IPS-NIHi7 (cell line): ENCODE measurements around the gene OR2T1.
"Not testable (repeated sequence)": the region's sequence is repeated elsewhere in the genome, so short reads cannot be mapped to it uniquely, and the experiment has no call there.

Experiments used
- DNase-seq: peaks from one replicate; pipeline ENCODE4 v3.0.0; 2012; ENCODE audit warnings: mixed read lengths; ENCODE audit errors: extremely low spot score

OR2T1 gene, protein sequence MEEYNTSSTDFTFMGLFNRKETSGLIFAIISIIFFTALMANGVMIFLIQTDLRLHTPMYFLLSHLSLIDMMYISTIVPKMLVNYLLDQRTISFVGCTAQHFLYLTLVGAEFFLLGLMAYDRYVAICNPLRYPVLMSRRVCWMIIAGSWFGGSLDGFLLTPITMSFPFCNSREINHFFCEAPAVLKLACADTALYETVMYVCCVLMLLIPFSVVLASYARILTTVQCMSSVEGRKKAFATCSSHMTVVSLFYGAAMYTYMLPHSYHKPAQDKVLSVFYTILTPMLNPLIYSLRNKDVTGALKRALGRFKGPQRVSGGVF

DNA sequence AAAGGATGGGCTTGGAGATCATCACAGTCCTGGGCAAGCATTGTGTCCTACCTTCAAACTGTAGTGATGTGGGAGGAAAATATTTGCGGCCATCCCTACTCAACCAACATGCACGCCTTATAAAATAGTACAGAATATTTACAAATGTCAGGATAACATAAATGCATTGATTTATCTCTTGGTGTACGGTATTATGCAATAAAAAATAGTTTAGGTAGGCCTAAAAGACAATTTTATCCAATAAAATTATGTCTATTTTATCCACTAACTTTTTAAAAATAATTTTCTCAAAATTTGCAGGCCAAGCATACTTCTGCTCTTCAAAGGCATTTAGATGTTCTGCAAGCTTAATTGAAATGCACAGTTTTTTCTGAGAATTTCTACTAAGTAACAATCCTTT, at the start of gene OR2T1:
OR2T1 (plus strand) TSS at position 301 of the 400 bp plus-strand sequence. CDS start 3,100 bp downstream, outside the sequence.
- no peak for DNase-seq

DNA sequence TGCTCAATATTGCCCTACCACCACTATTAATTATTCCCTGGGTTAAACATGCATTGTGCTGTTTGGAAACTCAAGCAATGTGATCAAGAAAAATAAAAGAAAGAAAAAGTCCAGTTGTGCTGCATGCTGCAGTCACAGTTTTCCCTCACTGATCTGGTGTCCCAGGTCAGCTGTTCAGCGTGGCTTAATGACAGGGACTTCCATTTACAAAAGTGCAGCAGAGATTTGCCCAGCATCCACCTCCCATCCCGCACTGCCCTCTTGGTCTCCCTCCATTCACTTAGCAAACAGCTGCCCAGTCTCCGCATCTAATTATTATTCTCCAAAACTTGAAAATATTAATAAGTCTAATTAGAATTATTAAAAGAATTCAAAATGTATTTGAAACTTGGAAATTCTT, 43.4 kb upstream of the OR2T1 start:
- no peak for DNase-seq

DNA sequence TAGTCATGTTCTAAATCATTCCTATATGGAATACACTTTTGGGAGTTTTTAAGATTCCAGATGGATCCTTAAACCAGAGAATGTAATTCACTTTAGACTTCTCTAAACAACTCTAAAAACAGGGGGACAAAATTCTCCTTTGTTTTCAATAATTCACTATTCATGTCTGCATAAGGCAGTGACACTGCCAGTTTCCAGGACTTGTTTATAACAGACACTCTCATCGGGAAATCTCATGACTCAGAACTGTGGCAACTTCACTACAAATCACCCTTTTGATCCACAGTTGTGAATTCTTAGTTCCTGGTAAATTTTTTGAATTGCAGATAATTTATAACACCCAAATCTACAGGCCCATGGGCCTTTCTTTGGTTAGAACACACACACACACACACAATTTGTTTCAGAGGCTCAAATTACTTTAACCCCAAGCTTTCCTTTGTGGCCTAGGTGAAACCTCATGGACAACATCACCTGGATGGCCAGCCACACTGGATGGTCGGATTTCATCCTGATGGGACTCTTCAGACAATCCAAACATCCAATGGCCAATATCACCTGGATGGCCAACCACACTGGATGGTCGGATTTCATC, 41.6 kb upstream of the OR2T1 start, which contains the start of gene OR2T4:
OR2T4 (plus strand) TSS at position 545 of the 595 bp plus-strand sequence; CDS start at position 545, 0 bp downstream.
- no peak for DNase-seq

DNA sequence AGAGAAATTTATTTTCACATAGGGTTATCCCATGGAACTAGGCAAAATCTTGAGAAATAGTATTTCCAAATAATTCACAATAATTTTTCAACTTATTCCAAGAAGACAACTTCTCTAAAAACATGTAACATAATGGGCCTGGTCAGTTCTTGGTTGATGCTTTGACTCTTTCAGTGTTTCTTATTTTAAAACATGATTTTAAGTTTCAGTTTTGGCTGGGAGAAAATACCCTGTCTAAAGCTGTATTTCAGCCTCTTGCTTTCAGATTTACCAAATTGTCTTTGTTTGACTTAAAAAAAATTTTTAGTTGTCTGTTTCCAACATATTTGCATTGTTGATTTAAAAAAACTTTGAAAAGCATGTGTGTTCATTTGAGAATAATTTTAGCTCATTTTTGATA, 36.2 kb upstream of the OR2T1 start:
- DNase-seq, result no peak

DNA sequence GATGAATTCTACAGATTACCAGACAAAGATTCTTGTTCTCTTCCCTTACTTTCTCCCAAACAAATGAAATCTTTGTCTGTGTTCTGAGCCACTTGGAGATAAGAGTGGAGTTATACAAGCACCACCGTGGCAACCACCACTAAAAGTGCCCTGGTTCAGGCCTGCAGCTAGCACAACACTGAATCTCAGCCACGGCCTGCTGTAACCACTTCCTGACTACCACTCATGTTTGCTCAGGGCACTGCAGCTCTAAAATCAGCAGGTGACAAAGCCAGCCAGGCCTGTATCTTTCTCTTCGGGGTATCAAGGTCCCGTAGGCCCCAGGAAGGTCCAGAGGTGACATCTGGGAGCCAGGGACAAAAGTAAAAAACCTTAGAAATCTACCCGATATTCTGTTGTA, 30.5 kb upstream of the OR2T1 start:
- DNase-seq, result no peak

DNA sequence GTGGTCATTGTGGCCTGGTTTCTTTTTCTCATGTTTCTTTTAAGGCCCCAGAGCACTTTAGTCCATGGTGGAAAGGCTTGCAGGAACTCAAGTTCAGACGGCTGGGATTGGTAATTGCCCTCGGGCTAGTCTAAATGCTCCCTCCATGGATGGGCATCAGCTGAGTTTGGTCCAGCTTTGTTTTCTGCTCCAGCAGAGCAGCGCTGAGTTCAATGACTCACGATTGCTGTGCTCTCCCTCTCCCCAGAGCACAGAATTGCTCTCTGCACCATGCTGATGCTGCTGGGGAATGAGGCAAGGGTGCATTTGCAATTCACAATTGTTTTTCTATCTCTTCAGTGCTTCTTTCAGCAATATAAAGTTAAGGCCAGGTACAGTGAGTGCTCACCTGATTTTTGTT, 29.1 kb upstream of the OR2T1 start:
- no peak for DNase-seq

DNA sequence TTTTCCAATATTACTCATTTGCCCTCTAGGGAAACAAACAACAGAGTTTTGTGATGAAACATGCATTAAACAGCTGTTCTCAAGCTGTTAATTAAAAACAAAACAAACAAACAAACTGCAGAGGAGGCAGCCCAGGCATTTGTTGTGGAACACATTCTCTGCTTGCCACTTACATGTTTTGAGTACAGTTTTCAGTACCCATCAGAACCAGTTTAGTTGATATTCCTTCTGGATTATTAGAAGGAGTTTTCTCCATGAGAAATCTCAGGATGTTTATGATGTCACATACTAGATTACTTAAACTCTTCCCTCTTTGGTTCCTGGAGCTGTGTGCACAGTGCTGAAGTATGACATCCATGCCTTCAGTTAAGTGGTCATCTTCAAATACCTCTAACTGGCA, 27.4 kb upstream of the OR2T1 start, which contains the start of gene OR2T6:
OR2T6 (plus strand) TSS at position 301 of the 400 bp plus-strand sequence. CDS start 11,863 bp downstream, outside the sequence.
- DNase-seq, result no peak

DNA sequence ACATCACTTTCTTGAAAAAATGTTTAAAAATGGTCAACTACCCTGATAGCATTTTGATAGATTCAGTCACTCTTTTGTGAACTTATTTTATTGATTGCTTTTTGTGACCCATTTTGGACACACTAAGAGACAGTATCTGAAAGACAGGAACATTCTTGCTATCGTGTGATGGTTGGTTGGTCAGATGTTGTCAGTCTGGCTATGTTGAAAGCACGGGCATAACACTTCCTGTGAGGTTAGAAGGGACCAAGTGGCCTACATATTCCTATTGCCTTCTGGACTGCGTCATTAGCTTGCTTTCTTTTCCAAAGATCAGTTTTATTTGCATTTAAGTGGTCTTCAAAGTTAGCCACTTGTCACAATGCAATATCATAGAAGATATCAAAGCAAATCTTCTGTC, 25.9 kb upstream of the OR2T1 start:
- no peak for DNase-seq

DNA sequence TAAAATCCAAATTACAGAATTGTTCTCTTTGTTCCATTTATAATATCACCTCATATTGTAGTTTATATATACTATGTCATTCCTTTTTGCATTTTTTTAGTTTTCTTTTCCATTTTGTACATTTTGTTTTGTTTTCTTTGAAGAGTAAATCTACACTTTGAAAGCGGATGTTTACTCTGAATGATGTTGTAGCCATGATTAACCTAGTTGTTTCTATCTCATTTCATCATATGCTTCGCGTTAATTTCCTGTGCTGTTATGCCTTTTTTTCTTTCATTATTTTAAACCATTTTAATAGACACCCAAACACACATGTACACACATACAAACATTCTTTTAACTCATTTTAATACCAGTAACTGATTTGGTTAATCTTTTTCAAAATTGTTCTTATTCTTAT, 22.0 kb upstream of the OR2T1 start:
- no peak for DNase-seq

DNA sequence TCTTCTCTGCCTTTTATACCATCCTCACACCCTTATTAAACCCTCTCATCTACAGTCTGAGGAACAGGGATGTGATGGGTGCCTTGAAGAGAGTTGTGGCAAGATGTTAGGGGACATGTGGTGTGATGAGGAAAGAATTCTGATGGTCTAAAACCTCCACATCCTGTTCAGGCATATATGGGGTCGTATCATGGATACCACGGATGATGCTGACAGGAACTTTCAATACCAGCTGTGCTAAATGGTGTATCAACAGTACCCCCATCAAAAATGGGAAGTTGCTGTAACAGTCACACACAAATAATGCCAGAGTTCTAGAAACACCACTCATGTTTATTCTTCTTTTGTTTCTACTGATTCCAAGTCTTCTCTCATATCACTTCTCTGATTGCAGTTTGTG, 14.4 kb upstream of the OR2T1 start:
- no peak for DNase-seq

DNA sequence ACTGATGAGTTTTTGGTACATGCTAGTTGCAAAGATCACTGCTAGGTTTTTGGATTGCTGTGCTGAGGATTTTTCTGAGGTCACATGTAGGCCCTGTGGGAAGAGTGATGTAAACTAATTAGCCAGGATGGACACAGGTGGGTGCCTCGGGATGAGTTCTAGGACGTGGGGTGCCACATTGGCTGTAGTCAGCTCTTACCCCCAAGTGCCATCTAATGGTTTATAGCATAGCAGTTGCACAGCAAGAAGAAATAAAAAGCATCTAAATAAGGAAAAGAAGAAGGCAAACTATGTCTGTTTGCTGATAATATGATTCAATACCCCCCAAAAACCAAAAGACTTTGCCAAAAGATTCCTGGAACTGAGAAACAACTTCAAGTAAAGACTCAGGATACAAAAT, 9.8 kb upstream of the OR2T1 start:
- DNase-seq, result no peak

DNA sequence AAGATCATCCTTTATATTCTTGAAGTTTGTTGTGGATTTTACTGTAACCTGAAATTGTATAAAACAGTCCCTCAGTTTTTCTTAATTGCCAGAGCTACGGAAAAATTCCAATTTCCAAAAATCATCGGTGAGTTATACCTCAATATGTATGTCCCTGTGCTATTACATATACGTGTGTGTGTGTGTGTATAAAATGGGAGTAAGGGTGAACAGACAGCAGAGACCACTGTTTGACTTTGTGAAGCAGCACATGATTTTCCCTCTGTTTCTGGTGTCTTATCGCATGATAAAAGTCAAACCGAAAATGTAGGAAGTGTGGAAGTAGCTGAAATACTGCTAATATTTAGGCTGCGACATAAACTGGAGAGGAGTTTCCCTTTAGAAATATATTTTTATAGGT, 1.2 kb downstream of the OR2T1 start:
- DNase-seq, result peak; percentile 46

DNA sequence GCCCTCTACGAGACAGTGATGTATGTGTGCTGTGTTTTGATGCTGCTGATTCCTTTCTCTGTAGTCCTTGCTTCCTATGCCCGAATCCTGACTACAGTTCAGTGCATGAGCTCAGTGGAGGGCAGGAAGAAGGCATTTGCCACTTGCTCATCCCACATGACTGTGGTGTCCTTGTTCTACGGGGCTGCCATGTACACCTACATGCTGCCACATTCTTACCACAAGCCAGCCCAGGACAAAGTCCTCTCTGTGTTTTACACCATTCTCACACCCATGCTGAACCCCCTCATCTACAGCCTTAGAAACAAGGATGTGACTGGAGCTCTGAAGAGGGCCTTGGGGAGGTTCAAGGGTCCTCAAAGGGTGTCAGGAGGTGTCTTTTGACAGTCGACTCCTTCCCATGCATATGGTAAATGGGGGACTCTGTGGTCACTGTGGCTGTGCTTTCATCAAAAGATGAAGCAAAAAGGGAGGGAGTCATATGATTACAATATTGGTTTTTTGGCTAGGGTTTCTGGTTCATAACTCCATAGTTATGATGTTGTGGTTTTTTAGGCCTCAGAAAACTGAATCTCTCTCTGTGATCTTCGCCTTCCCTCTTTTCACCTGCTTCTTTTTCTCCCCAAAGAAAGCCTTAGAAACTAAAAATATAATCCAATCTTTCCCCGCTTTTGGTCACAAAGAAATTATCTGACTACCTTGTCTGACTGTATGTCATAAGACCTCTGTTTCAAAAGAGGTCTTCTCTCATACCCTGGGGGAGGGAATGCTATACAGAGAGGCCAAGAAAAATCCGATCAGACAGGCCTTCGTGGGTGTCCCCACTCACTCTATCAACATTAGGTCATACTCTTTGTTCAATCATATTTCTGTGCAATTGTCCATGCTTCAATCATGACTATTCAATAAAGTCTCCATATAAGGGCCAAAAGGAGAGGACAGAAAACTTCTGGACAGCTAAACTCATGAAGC, 4.2 kb downstream of the OR2T1 start:
- no peak for DNase-seq

DNA sequence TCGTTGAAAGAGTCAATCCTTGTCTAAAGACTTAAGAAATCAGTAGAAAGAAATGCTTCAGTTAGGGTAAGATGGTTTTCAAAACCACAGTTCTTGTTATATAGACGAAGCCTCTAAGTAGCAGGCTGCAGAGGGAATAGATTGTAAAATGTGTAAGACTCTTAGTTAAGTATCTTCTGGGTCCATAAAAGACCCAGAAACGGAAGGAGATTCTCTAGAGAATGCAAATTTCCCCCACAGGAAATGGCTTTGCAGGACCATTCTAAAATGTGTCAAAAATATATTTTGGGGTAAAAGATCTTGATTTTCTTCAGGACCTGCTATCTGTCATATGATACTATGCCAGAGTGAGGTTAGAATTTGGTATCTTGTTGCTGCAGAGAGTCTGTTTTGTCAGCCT, 13.4 kb downstream of the OR2T1 start:
- no peak for DNase-seq

DNA sequence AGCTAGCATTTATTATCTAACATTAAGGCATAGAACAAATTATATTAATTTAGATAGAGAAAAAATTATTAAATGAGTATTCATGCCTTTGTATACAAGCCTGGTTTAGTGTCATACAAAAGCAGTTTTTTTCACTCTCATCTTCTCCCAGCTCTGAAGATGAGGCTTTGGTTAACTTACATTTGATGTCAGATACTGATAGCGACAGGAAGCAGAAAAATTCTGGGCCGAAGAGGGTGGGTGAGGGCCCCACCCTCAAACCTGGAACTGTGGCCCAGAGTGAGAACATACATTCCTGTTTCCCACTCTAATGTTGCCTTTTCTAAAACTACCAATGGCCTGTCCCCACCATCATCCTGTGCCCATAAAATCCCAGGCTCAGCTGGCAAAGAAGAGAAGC, 15.0 kb downstream of the OR2T1 start:
- DNase-seq, result no peak

DNA sequence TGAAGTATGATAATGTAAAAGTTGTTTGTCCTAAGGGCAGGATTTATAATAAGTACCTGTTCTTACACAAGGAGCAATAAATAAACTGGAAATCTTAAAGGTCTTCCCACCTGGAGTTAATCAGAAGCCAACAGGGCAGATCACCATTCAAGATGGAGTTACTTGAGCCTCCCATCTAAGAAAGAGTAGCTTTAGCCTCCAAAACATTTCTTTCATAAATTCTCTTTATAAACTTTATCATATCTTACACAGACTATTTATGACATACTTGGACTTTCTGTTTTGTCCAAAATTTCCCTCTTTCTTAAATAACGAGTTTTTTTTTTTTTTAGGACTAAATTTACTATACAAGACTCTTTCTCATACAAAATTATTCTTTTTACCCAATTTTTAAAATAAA, 18.5 kb downstream of the OR2T1 start:
- no peak for DNase-seq

DNA sequence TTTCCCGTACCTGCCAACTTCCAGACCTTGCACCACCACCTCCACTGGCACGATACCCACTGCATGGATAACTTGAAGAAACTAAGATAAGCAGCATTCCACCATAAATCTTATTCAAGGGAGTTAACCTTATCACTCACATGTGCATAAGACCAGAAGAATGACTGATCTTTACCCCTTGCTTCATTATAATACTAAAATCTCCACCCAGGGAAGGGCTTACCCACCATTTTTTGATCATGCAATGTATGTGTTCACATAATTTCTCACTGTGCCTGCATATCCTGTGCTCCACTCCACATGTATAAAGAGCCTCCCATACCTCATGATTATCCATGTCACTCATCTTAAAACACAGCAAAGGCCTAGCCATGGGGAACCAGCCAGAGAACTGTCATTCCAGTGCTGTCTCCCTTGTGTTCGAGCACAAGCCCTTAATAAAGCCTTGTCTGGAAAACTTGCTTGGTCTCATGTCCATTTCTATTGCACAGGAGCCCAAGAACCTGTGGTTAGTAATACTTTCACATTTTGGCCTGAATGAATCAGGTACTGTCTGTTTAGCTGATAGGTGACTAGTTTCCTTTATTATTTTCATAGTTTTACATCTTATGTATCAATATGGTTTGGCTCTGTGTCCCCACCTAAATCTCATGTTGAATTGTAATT, 24.8 kb downstream of the OR2T1 start:
- DNase-seq, result not testable (repeated sequence)

DNA sequence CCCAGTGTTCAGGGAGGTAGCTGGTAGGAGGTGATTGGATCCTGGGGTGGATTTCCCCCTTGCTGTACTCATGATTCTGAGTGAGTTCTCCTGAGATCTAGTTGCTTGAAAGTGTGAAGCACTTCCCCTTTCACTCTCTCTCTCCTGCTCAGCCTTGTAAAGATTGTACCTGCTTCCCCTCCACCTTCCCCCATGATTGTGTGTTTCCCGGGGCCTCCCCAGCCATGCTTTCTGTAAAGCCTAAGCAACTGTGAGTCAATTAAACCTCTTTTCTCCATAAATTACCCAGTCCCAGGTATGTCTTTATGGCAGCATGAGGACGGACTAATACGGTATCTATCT, 25.3 kb downstream of the OR2T1 start:
- DNase-seq, result not testable (repeated sequence)

DNA sequence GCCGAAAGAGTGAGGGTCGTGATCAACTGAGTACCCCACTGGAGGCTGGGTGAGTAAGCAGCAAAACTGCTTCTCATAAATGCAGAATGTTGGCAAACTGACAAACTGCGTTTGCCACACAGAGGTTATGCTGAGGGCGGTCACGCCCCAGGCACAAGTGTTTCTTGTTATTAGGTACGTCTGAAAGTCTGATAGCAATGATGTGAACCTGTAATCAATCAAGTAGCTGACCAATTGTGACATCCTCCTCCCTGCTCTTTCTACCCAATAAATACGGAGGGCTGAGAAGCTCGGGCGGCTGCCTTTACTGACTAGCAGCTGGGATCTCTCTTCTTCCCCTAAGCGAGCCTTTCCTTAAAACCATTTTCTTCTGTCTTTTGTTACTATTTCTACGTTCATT, 28.8 kb downstream of the OR2T1 start:
- DNase-seq, result not testable (repeated sequence)

DNA sequence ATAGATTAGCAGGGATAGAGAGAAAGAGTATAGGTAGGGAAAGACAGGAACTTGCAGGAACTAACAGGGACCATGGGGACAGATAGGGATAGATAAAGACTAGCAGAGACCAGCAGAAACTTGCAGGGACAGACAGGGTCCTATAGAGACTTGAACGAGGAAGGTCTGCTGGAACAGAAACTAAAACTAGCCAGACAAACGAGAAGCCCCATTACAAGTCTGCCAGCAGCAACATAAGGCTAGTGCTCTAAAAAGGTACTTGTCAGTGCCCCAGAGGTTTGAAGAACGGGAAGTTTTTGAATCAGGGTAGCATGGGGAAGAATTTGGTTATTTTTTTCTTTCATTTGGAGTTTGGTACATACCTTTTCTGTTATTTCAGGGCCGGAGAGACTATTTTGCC, 29.4 kb downstream of the OR2T1 start:
- not testable (repeated sequence) for DNase-seq

DNA sequence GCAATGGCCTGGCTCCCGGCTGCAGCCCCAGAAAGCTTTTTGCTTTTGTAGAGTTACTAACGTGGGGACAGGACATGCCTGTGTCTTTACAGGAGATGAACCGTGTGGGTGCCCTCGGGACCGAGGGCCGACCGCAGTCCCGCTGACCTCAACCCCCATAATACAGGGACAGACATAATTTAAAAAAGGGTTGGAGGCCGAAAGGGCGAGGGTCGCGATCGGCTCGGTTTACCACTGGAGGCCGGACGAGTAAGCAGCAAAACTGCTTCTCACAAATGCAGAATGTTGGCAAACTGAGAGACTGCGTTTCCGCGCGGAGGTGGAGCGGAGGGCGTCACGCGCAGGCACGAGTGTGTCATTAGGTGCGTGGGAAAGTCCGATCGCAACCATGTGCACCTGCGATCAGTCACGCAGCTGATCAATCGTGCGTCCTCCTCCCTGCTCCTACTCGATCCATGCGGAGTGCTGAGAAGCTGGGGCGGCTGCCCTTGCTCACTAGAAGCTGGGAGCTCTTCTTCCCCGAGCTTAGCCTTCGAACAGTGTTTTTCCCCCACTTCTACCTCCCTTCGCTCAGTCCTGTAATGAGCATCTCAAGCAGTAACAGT, 31.1 kb downstream of the OR2T1 start:
- not testable (repeated sequence) for DNase-seq
